HepG2 (cell line): ENCODE measurements around the gene RPS27L. TPM values are rescaled to one million over a fixed set of nuclear protein-coding genes. Genes with fewer than 3 reads are reported as not detected.

Experiments used
- ARNTL ChIP-seq: sonication (generic); formaldehyde crosslinking; IDR thresholded peaks from 2 replicates; pipeline ENCODE4 v1.4.0; 2020; ENCODE audit warnings: mild to moderate bottlenecking, missing genetic modification reagents
- ASH2L ChIP-seq: fragments of 300-600, 200-600 bp; sonication (generic); IDR thresholded peaks from 2 replicates; pipeline ENCODE4 v1.7.0; 2017; ENCODE audit warnings: low read depth, mild to moderate bottlenecking, moderate library complexity, mixed read lengths, low read length; ENCODE audit not compliant: insufficient read length
- ATF1 ChIP-seq: IDR thresholded peaks from 2 replicates; pipeline ENCODE4 v1.6.1; 2016; ENCODE audit warnings: mild to moderate bottlenecking, control low read depth
- CENPBD1 ChIP-seq: sonication (generic); formaldehyde crosslinking; IDR thresholded peaks from 2 replicates; pipeline ENCODE4 v1.8.0; 2022; ENCODE audit warnings: missing genetic modification reagents, low read depth, mild to moderate bottlenecking, borderline replicate concordance
- CREM ChIP-seq, 2 experiments: sonication (generic) in 1 of 2; formaldehyde crosslinking in 1 of 2; IDR thresholded peaks; 2 replicates each; pipeline versions ENCODE4 v1.4.0 to v1.6.1; 2016 to 2020; ENCODE audit warnings: antibody characterized with exemption in 1 of 2, mild to moderate bottlenecking in 1 of 2, missing genetic modification reagents in 1 of 2
- DMAP1 ChIP-seq: IDR thresholded peaks from 2 replicates; pipeline ENCODE4 v1.6.1; 2016
- HINFP ChIP-seq: sonication (generic); formaldehyde crosslinking; IDR thresholded peaks from 2 replicates; pipeline ENCODE4 v1.4.0; 2020; ENCODE audit warnings: low read depth, mild to moderate bottlenecking, missing genetic modification reagents
- HOXA3 ChIP-seq: sonication (generic); formaldehyde crosslinking; IDR thresholded peaks from 2 replicates; pipeline ENCODE4 v1.5.0; 2020; ENCODE audit warnings: missing genetic modification reagents
- IRF2 ChIP-seq: IDR thresholded peaks from 2 replicates; pipeline ENCODE4 v1.6.1; 2018; ENCODE audit warnings: missing genetic modification reagents, missing compliant biosample characterization
- JUN ChIP-seq: sonication (generic); formaldehyde crosslinking; IDR thresholded peaks from 2 replicates; pipeline ENCODE4 v1.4.0; 2020; ENCODE audit warnings: mild to moderate bottlenecking, missing genetic modification reagents
- KMT2B ChIP-seq: IDR thresholded peaks from 2 replicates; pipeline ENCODE4 v1.6.1; 2016; ENCODE audit warnings: missing genetic modification reagents, missing compliant biosample characterization
- MAX ChIP-seq: IDR thresholded peaks from 2 replicates; pipeline ENCODE4 v1.6.1; 2012; ENCODE audit warnings: inconsistent platforms
- MED13 ChIP-seq: sonication (generic); formaldehyde crosslinking; IDR thresholded peaks from 2 replicates; pipeline ENCODE4 v1.5.0; 2020; ENCODE audit warnings: missing genetic modification reagents
- PATZ1 ChIP-seq: sonication (generic); formaldehyde crosslinking; IDR thresholded peaks from 2 replicates; pipeline ENCODE4 v1.4.0; 2020; ENCODE audit warnings: missing genetic modification reagents
- SMARCC2 ChIP-seq: fragments of 450-650 bp; IDR thresholded peaks from 2 replicates; pipeline ENCODE4 v1.6.1; 2017; ENCODE audit warnings: antibody characterized with exemption, mild to moderate bottlenecking
- TFAP4 ChIP-seq: sonication (generic); IDR thresholded peaks from 2 replicates; pipeline ENCODE4 v1.6.1; 2016; ENCODE audit warnings: low read depth, borderline replicate concordance
- TFDP2 ChIP-seq: sonication (generic); formaldehyde crosslinking; IDR thresholded peaks from 2 replicates; pipeline ENCODE4 v1.4.0; 2020; ENCODE audit warnings: missing genetic modification reagents
- ZBTB3 ChIP-seq: sonication (generic); formaldehyde crosslinking; IDR thresholded peaks from 2 replicates; pipeline ENCODE4 v1.4.0; 2020; ENCODE audit warnings: low read depth, mild to moderate bottlenecking, moderate library complexity, missing genetic modification reagents, borderline replicate concordance
- ZNF350 ChIP-seq: sonication (generic); formaldehyde crosslinking; IDR thresholded peaks from 2 replicates; pipeline ENCODE4 v1.4.0; 2020; ENCODE audit warnings: mild to moderate bottlenecking, low read depth, missing genetic modification reagents, borderline replicate concordance
- ZNF576 ChIP-seq: sonication (generic); formaldehyde crosslinking; IDR thresholded peaks from 2 replicates; pipeline ENCODE4 v1.4.0; 2020; ENCODE audit warnings: mild to moderate bottlenecking, missing genetic modification reagents
- ZNF619 ChIP-seq: sonication (generic); formaldehyde crosslinking; IDR thresholded peaks from 2 replicates; pipeline ENCODE4 v1.4.0; 2020; ENCODE audit warnings: mild to moderate bottlenecking, missing genetic modification reagents
- ZNF670 ChIP-seq: sonication (generic); formaldehyde crosslinking; IDR thresholded peaks from 2 replicates; pipeline ENCODE4 v1.8.0; 2022; ENCODE audit warnings: mild to moderate bottlenecking, missing genetic modification reagents, borderline replicate concordance
- polyA plus RNA-seq, 8 experiments: library from polyadenylated mRNA; depleted of rRNA in 3 of 8; stranded (reverse) in 7 of 8; unstranded in 1 of 8; fragments of >200 nt; fragmentation: Illumina TruSeq in 4 of 8; extraction: Trizol in 4 of 8; gene quantifications; 2 replicates each; pipeline versions ENCODE4 v1.2.1 to v1.2.3, GENCODE V29; 2011 to 2016; ENCODE audit warnings: low read depth in 4 of 8, missing spikeins in 1 of 8, mixed read lengths in 1 of 8; ENCODE audit not compliant: insufficient read depth in 1 of 8
- total RNA-seq, 5 experiments: library from RNA; depleted of rRNA; stranded (reverse); fragments of >200 nt; fragmentation: Illumina TruSeq; extraction: Trizol; gene quantifications; 2 replicates each; pipeline ENCODE4 v1.2.3, GENCODE V29; 2016; ENCODE audit warnings: low read depth in 1 of 5

The RPS27L gene
- total and polyA plus RNA-seq, 2 of the 13 experiments (the other 11 are each of a cell fraction or from before 2014, with no cell fraction given): 231 to 433 TPM

GRCh38 chr15:63188926-63189871, 31.9 kb upstream of the RPS27L start, which contains the start of gene RAB8B (continued):
- TF ChIP-seq CENPBD1: no peak
- TF ChIP-seq SMARCC2: no peak
- peak; percentile 59; the same call in 1 of the 2 replicates for TF ChIP-seq TFDP2
- TF ChIP-seq ASH2L: peak; percentile 45
- TF ChIP-seq ARNTL (CRISPR knock-in tag): peak; percentile 53
- TF ChIP-seq CREM (IDR thresholded peaks at IDR 0.05): peak; percentile 95
- peak; percentile 76; the same call in 1 of the 2 replicates for TF ChIP-seq CREM (CRISPR knock-in tag; IDR thresholded peaks at IDR 0.05)
- peak; percentile 75 for TF ChIP-seq PATZ1
- peak; percentile 52 for TF ChIP-seq MAX
- no peak for TF ChIP-seq ZNF619 (CRISPR knock-in tag)
- TF ChIP-seq ZNF576 (CRISPR knock-in tag): no peak
- TF ChIP-seq ZNF670: 0 out of 2 replicates have a peak, but pooled peaks have one; percentile 22
- TF ChIP-seq IRF2: 0 out of 2 replicates have a peak, but pooled peaks have one; percentile 28
- TF ChIP-seq ZBTB3 (CRISPR knock-in tag): peak; percentile 67; the same call in 1 of the 2 replicates
- TF ChIP-seq KMT2B (CRISPR knock-in tag): peak; percentile 72
- TF ChIP-seq ATF1 (CRISPR knock-in tag): peak; percentile 93
- TF ChIP-seq HOXA3 (CRISPR knock-in tag): peak; percentile 32; the same call in 1 of the 2 replicates
- TF ChIP-seq MED13 (CRISPR knock-in tag): no peak
- no peak for TF ChIP-seq DMAP1 (CRISPR knock-in tag)
- 0 out of 2 replicates have a peak, but pooled peaks have one; percentile 19 for TF ChIP-seq HINFP (CRISPR knock-in tag)
- TF ChIP-seq TFAP4: no peak
- 0 out of 2 replicates have a peak, but pooled peaks have one; percentile 12 for TF ChIP-seq JUN
- peak; percentile 37 for TF ChIP-seq ZNF350
